ENCODE data around the gene EPHA1.

- no peak for TF ChIP-seq CTCF (IDR thresholded peaks at IDR 0.05)
- no peak for TF ChIP-seq POLR2A (IDR thresholded peaks at IDR 0.05)
These were observed 9.2 kb upstream of the EPHA1 start for GRCh38 chr7:143417734-143418383.

Measured in body of pancreas (tissue), 4 donors.